Thyroid gland (tissue), 4 donors: Measurements from ENCODE around the gene SLC2A9.

Experiments
- POLR2A ChIP-seq, 2 donors: fragments of 450-650 bp; IDR thresholded peaks; one replicate each; pipeline ENCODE4 v1.6.1; 2017; ENCODE audit warnings: antibody characterized with exemption in 2 of 2, mild to moderate bottlenecking in 2 of 2, moderate library complexity in 1 of 2
- TF ChIP-seq, protein P1 (sequence below), 6 experiments: fragments of 200-600 bp in 3 of 6; fragments of 450-650 bp in 3 of 6; sonication (generic) in 3 of 6; IDR thresholded peaks; one replicate each; pipeline ENCODE4 v1.5.1; 2016 to 2019; ENCODE audit warnings: antibody characterized with exemption in 6 of 6, mild to moderate bottlenecking in 2 of 6, inconsistent platforms in 1 of 6, moderate library complexity in 1 of 6

DNA sequence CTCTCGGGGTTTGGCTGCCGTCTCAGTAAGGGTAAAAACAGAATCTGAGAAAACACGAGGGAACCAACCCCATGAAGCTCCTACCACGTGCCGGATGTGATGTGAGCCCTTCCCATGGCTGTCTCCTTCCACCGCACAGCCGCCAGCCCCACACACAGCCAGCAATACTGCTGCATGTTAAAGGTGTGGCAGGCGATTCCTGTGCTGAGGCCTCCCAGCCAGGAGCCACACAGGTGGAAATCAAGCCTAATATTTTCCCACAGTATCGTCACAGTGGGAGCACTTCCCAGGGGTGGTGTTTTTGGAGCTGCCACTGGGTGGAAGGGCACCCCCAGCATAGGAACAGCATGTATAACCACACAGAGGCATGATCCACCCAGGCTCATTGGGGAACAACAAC is 77.5 kb downstream of the SLC2A9 start:
- TF ChIP-seq, protein P1, sequence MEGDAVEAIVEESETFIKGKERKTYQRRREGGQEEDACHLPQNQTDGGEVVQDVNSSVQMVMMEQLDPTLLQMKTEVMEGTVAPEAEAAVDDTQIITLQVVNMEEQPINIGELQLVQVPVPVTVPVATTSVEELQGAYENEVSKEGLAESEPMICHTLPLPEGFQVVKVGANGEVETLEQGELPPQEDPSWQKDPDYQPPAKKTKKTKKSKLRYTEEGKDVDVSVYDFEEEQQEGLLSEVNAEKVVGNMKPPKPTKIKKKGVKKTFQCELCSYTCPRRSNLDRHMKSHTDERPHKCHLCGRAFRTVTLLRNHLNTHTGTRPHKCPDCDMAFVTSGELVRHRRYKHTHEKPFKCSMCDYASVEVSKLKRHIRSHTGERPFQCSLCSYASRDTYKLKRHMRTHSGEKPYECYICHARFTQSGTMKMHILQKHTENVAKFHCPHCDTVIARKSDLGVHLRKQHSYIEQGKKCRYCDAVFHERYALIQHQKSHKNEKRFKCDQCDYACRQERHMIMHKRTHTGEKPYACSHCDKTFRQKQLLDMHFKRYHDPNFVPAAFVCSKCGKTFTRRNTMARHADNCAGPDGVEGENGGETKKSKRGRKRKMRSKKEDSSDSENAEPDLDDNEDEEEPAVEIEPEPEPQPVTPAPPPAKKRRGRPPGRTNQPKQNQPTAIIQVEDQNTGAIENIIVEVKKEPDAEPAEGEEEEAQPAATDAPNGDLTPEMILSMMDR (IDR thresholded peaks at IDR 0.05), result no peak
- TF ChIP-seq POLR2A (IDR thresholded peaks at IDR 0.05), result no peak
